HG02870 (cell line): ENCODE measurements around the gene TPX2.

Experiments
- ATAC-seq: cut with Tn5 transposase; IDR thresholded peaks from one replicate; pipeline ENCODE4 v1.9.1; 2021; ENCODE audit warnings: mild to moderate bottlenecking, moderate library complexity; ENCODE audit not compliant: unreplicated experiment

TPX2 gene

GRCh38 chr20:31848088-31848999, 109.3 kb downstream of the TPX2 start:
- no peak for ATAC-seq

DNA sequence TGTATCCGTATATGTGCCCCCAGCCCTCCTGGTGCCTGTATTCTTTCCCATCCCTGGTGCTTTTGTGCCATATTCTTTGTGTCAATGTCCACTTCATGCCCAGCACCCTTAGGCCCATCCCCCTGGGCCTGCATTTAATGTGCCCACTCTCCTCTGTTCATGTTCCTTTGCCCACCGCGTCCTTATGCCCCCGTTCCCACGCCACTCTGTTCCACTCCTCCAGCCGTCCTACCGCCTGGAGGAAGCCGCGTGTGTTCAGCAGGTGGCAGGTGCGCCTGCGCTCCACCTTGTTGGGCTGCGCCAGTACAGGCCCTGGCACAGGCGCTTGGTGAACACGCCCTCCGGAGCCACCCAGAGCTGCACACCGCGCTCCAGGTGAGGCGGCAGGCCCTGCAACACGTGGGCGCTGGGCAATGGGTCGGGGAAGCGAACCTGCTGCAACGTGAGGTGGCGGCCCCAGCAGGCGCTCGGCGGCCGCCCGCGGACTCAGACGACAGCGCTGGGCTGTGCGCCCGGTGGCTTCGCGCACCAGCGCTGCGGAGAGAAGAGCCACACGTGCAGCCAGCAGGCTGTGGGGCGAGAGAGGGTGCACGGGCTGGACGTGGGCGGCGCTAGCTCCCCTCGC, 110.3 kb downstream of the TPX2 start:
- ATAC-seq, result no peak
